Neural progenitor cell (in vitro differentiated cells): ENCODE measurements around the gene ROR2. TPM values are rescaled to one million over a fixed set of nuclear protein-coding genes. Genes with fewer than 3 reads are reported as not detected.
A peak's percentile ranks its signal among the peaks of the same experiment; 100 is the strongest.

Experiments
- DNase-seq: peaks from one replicate; pipeline ENCODE4 v3.0.0-alpha.2; 2016; ENCODE audit warnings: low spot score
- H2AFZ ChIP-seq: fragments of 200-600 bp; sonication (generic); replicated peaks from 2 replicates; pipeline ENCODE4 v1.6.1; 2016; ENCODE audit warnings: antibody characterized with exemption
- H3F3A ChIP-seq: fragments of 200-600 bp; sonication (generic); 2 replicates; pipeline ENCODE4 v1.6.1; 2016; ENCODE audit warnings: antibody characterized with exemption, low read depth
- H3K27ac ChIP-seq: fragments of 200-600 bp; sonication (generic); 2 replicates; pipeline ENCODE4 v1.5.1; 2016; ENCODE audit warnings: mild to moderate bottlenecking
- H3K27me3 ChIP-seq: fragments of 200-600 bp; sonication (generic); 2 replicates; pipeline ENCODE4 v1.6.1; 2016; ENCODE audit warnings: mild to moderate bottlenecking, moderate library complexity
- H3K36me3 ChIP-seq: fragments of 200-600 bp; sonication (generic); 2 replicates; pipeline ENCODE4 v1.5.1; 2016
- H3K4me1 ChIP-seq: fragments of 200-600 bp; sonication (generic); 2 replicates; pipeline ENCODE4 v1.6.1; 2016; ENCODE audit warnings: mixed run types
- H3K4me2 ChIP-seq: fragments of 200-600 bp; sonication (generic); 2 replicates; pipeline ENCODE4 v1.6.1; 2016
- H3K4me3 ChIP-seq: fragments of 200-600 bp; sonication (generic); 2 replicates; pipeline ENCODE4 v1.5.1; 2016
- H3K79me2 ChIP-seq: fragments of 200-600 bp; sonication (generic); 2 replicates; pipeline ENCODE4 v1.6.1; 2016; ENCODE audit warnings: low read depth
- H3K9ac ChIP-seq: fragments of 200-600 bp; sonication (generic); 2 replicates; pipeline ENCODE4 v1.6.1; 2016
- H3K9me3 ChIP-seq: fragments of 200-600 bp; sonication (generic); 2 replicates; pipeline ENCODE4 v1.5.1; 2016; ENCODE audit warnings: low read depth
- H4K20me1 ChIP-seq: fragments of 200-600 bp; sonication (generic); 2 replicates; pipeline ENCODE4 v1.6.1; 2016; ENCODE audit warnings: low read depth
- H3K27ac Mint-ChIP-seq: 3 replicates; pipeline ENCODE4 v1.8.0; 2021; ENCODE audit warnings: mixed read lengths
- H3K27me3 Mint-ChIP-seq: 2 replicates; pipeline ENCODE4 v1.8.0; 2022; ENCODE audit warnings: low read depth, mild to moderate bottlenecking, inconsistent platforms, moderate library complexity, mixed read lengths; ENCODE audit not compliant: insufficient read depth
- H3K36me3 Mint-ChIP-seq: 3 replicates; pipeline ENCODE4 v1.8.0; 2021; ENCODE audit warnings: mixed read lengths
- H3K4me1 Mint-ChIP-seq: 3 replicates; pipeline ENCODE4 v1.8.0; 2021; ENCODE audit warnings: mixed read lengths
- H3K4me3 Mint-ChIP-seq: 3 replicates; pipeline ENCODE4 v1.8.0; 2021; ENCODE audit warnings: mild to moderate bottlenecking, moderate library complexity, mixed read lengths
- H3K9me3 Mint-ChIP-seq: 3 replicates; pipeline ENCODE4 v1.8.0; 2020; ENCODE audit warnings: mixed read lengths
- CTCF ChIP-seq: fragments of 200-600 bp; sonication (generic); IDR thresholded peaks from 2 replicates; pipeline ENCODE4 v1.5.1; 2017; ENCODE audit warnings: antibody characterized with exemption, mild to moderate bottlenecking
- EZH2 ChIP-seq: fragments of 200-600 bp; sonication (generic); IDR thresholded peaks from 2 replicates; pipeline ENCODE4 v1.6.1; 2017; ENCODE audit warnings: antibody characterized with exemption, mild to moderate bottlenecking, moderate library complexity
- EZH2phosphoT487 ChIP-seq: fragments of 200-600 bp; sonication (generic); IDR thresholded peaks from 2 replicates; pipeline ENCODE4 v1.6.1; 2017; ENCODE audit warnings: antibody characterized with exemption
- total RNA-seq: library from RNA; depleted of rRNA; stranded (reverse); fragments of >200 nt; gene quantifications from 2 replicates; pipeline ENCODE4 v1.2.3, GENCODE V29; 2015; ENCODE audit warnings: low replicate concordance

The ROR2 gene
- total RNA-seq, 1 donor from 2014 or later, result 20.1 TPM

- peaks cover 15% of the 10 kb centered on the region for H3F3A ChIP-seq
- H3K4me3 Mint-ChIP-seq, result no peak overlapping the region
- H3K36me3 Mint-ChIP-seq, result no peaks in the 10 kb centered on the region
- H3K27me3 Mint-ChIP-seq, result peaks cover 6% of the 10 kb centered on the region
- no peak overlapping the region for H2AFZ ChIP-seq
- TF ChIP-seq EZH2 (no peak), EZH2phosphoT487 (no peak), CTCF (no peak)
- H3K4me2 ChIP-seq, result no peak overlapping the region
- H3K4me1 ChIP-seq, result peaks cover 21% of the 10 kb centered on the region
- H3K9me3 ChIP-seq, result no peaks in the 10 kb centered on the region
- H3K9me3 Mint-ChIP-seq, result peaks cover 2% of the 10 kb centered on the region
- H4K20me1 ChIP-seq, result no peaks in the 10 kb centered on the region
- no peaks in the 10 kb centered on the region for H3K36me3 ChIP-seq
- no peak overlapping the region for H3K4me3 ChIP-seq
- H3K79me2 ChIP-seq, result no peaks in the 10 kb centered on the region
- DNase-seq, result no peak
- peaks cover 15% of the 10 kb centered on the region for H3K4me1 Mint-ChIP-seq
- no peak overlapping the region for H3K27ac Mint-ChIP-seq
- no peak overlapping the region for H3K9ac ChIP-seq
- no peaks in the 10 kb centered on the region for H3K27me3 ChIP-seq
- H3K27ac ChIP-seq, result no peak overlapping the region
Observed at GRCh38 chr9:91578911-91579310, 371.1 kb downstream of the ROR2 start.

GRCh38 chr9:91577633-91578061 is 372.4 kb downstream of the ROR2 start:
- no peaks in the 10 kb centered on the region for H3K79me2 ChIP-seq
- TF ChIP-seq CTCF, result no peak
- TF ChIP-seq EZH2, result no peak
- no peak for TF ChIP-seq EZH2phosphoT487
- no peaks in the 10 kb centered on the region for H3K27me3 ChIP-seq
- H3K27me3 Mint-ChIP-seq, result peaks cover 4% of the 10 kb centered on the region
- H4K20me1 ChIP-seq, result no peaks in the 10 kb centered on the region
- H3F3A ChIP-seq, result peaks cover 15% of the 10 kb centered on the region
- H3K9ac ChIP-seq, result no peak overlapping the region
- no peaks in the 10 kb centered on the region for H3K36me3 Mint-ChIP-seq
- H2AFZ ChIP-seq, result no peak overlapping the region
- peak overlapping the region; percentile 55 for H3K4me2 ChIP-seq
- peaks cover 2% of the 10 kb centered on the region for H3K9me3 Mint-ChIP-seq
- H3K27ac ChIP-seq, result peak overlapping the region; percentile 21
- peak; percentile 65 for DNase-seq
- no peak overlapping the region for H3K4me3 ChIP-seq
- no peak overlapping the region for H3K4me3 Mint-ChIP-seq
- H3K4me1 ChIP-seq, result peaks cover 29% of the 10 kb centered on the region
- H3K36me3 ChIP-seq, result no peaks in the 10 kb centered on the region
- H3K4me1 Mint-ChIP-seq, result peaks cover 26% of the 10 kb centered on the region
- no peaks in the 10 kb centered on the region for H3K9me3 ChIP-seq
- H3K27ac Mint-ChIP-seq, result no peak overlapping the region

GRCh38 chr9:91572811-91573210 is 377.2 kb downstream of the ROR2 start:
- H3K4me3 Mint-ChIP-seq, result peak overlapping the region; percentile 6
- H3K36me3 Mint-ChIP-seq, result no peaks in the 10 kb centered on the region
- Histone ChIP-seq H3K27me3 (no peaks in the 10 kb centered on the region), H4K20me1 (no peaks in the 10 kb centered on the region), H3K4me3 (no peak overlapping the region), H3K9ac (no peak overlapping the region), H3F3A (peaks cover 8% of the 10 kb centered on the region), H3K4me2 (peak overlapping the region; percentile 23), H3K27ac (no peak overlapping the region), H3K4me1 (peaks cover 31% of the 10 kb centered on the region), H2AFZ (no peak overlapping the region), H3K79me2 (no peaks in the 10 kb centered on the region), H3K36me3 (no peaks in the 10 kb centered on the region), H3K9me3 (no peaks in the 10 kb centered on the region)
- TF ChIP-seq CTCF, result no peak
- no peak for TF ChIP-seq EZH2phosphoT487
- TF ChIP-seq EZH2, result no peak
- DNase-seq, result no peak
- H3K9me3 Mint-ChIP-seq, result peaks cover 5% of the 10 kb centered on the region
- peaks cover 23% of the 10 kb centered on the region for H3K4me1 Mint-ChIP-seq
- H3K27me3 Mint-ChIP-seq, result peaks cover 4% of the 10 kb centered on the region
- no peak overlapping the region for H3K27ac Mint-ChIP-seq
